Activated B cell treated with CpG ODN at 0.5 μM for 24 hours (primary cell): ENCODE data around the gene TOR4A. TPM values are rescaled to one million over a fixed set of nuclear protein-coding genes. Genes with fewer than 3 reads are reported as not detected.

ENCODE experiments used
- ATAC-seq: fragments of 200-7000 bp; cut with Tn5 transposase; one replicate; pipeline ENCODE4 v1.10.0; 2021; ENCODE audit warnings: low read depth, mild to moderate bottlenecking, moderate library complexity
- CTCF ChIA-PET: fragments of 350-600 bp; sonication (Branson Sonifier 250); formaldehyde crosslinking; loops from one replicate; lab custom pipeline; 2021; ENCODE audit warnings: antibody characterized with exemption; lab: Charles Lee
- POLR2A ChIA-PET: fragments of 350-600 bp; sonication (Branson Sonifier 250); formaldehyde crosslinking; loops from one replicate; lab custom pipeline; 2021; ENCODE audit warnings: antibody characterized with exemption; lab: Charles Lee
- DNase-seq: peaks from one replicate; pipeline ENCODE4 v3.0.0; 2022
- H3K27ac Mint-ChIP-seq: one replicate; pipeline ENCODE4 v1.8.0; 2020; ENCODE audit warnings: mixed read lengths
- H3K27me3 Mint-ChIP-seq: one replicate; pipeline ENCODE4 v1.8.0; 2021; ENCODE audit warnings: mixed read lengths
- H3K36me3 Mint-ChIP-seq: one replicate; pipeline ENCODE4 v1.8.0; 2021; ENCODE audit warnings: low read depth, mixed read lengths
- H3K4me1 Mint-ChIP-seq: one replicate; pipeline ENCODE4 v1.8.0; 2021; ENCODE audit warnings: mixed read lengths
- H3K4me3 Mint-ChIP-seq: one replicate; pipeline ENCODE4 v1.8.0; 2020; ENCODE audit warnings: mild to moderate bottlenecking, mixed read lengths
- H3K9me3 Mint-ChIP-seq: one replicate; pipeline ENCODE4 v1.8.0; 2020; ENCODE audit warnings: mixed read lengths
- CTCF ChIP-seq: fragments of 200-600 bp; IDR thresholded peaks from one replicate; pipeline ENCODE4 v1.8.0; 2022; ENCODE audit warnings: antibody characterized with exemption, mild to moderate bottlenecking
- intact Hi-C: fragments of 100-400 bp; cut with micrococcal nuclease; formaldehyde crosslinking; loops from one replicate; pipeline ENCODE4 v1.15.1; 2024
- total RNA-seq: library from RNA; stranded (reverse); gene quantifications from 2 replicates; pipeline ENCODE4 v1.2.3, GENCODE V29; 2022

TOR4A gene
- total RNA-seq, 1 donor from 2014 or later = 9.1 TPM

- ChIA-PET CTCF (no interaction called here), POLR2A (interaction anchor here (0.6 to 1.2 kb wide), 3 partner anchors 15 to 66 kb away, joined by 3 to 6 read pairs (median 3); partner anchors contain the start of gene TUBB4B)
- DNase-seq (no peak), ATAC-seq (no peak)
- H3K4me1 Mint-ChIP-seq = peaks cover 10% of the 10 kb centered on the region
- intact Hi-C loops = no loop called here
- H3K9me3 Mint-ChIP-seq = no peaks in the 10 kb centered on the region
- no peak for TF ChIP-seq CTCF
- no peak overlapping the region for H3K4me3 Mint-ChIP-seq
- H3K27ac Mint-ChIP-seq = no peak overlapping the region
- no peaks in the 10 kb centered on the region for H3K27me3 Mint-ChIP-seq
- no peaks in the 10 kb centered on the region for H3K36me3 Mint-ChIP-seq
Observed at GRCh38 chr9:137306066-137306849, 28.7 kb downstream of the TOR4A start.

- DNase-seq = no peak
- no peak for ATAC-seq
- Mint-ChIP-seq H3K27me3 (no peaks in the 10 kb centered on the region), H3K4me3 (no peak overlapping the region), H3K9me3 (no peaks in the 10 kb centered on the region), H3K27ac (no peak overlapping the region), H3K36me3 (no peaks in the 10 kb centered on the region), H3K4me1 (peaks cover 7% of the 10 kb centered on the region)
- no peak for TF ChIP-seq CTCF
- POLR2A ChIA-PET = interaction anchor here (0.6 to 1.2 kb wide), 3 partner anchors 14 to 66 kb away, joined by 3 to 6 read pairs (median 3); partner anchors contain the start of gene TUBB4B
- CTCF ChIA-PET = no interaction called here
- intact Hi-C loops = no loop called here
Observed at GRCh38 chr9:137306850-137307254, 29.3 kb downstream of the TOR4A start.

GRCh38 chr9:137307255-137308056 is 29.9 kb downstream of the TOR4A start:
- no peak for TF ChIP-seq CTCF
- ATAC-seq (no peak), DNase-seq (no peak)
- no peaks in the 10 kb centered on the region for H3K36me3 Mint-ChIP-seq
- H3K27me3 Mint-ChIP-seq = no peaks in the 10 kb centered on the region
- H3K27ac Mint-ChIP-seq = no peak overlapping the region
- H3K9me3 Mint-ChIP-seq = no peaks in the 10 kb centered on the region
- no peak overlapping the region for H3K4me3 Mint-ChIP-seq
- H3K4me1 Mint-ChIP-seq = peaks cover 7% of the 10 kb centered on the region
- intact Hi-C loops = no loop called here
- POLR2A ChIA-PET = interaction anchor here (0.5 to 1.2 kb wide), 3 partner anchors 14 to 67 kb away, joined by 3 to 4 read pairs (median 3); partner anchors contain the start of gene TUBB4B
- CTCF ChIA-PET = no interaction called here

- ChIA-PET POLR2A (no interaction called here), CTCF (no interaction called here)
- peaks cover 7% of the 10 kb centered on the region for H3K4me1 Mint-ChIP-seq
- no peak overlapping the region for H3K4me3 Mint-ChIP-seq
- intact Hi-C loops = no loop called here
- H3K9me3 Mint-ChIP-seq = no peaks in the 10 kb centered on the region
- H3K27ac Mint-ChIP-seq = no peak overlapping the region
- TF ChIP-seq CTCF = no peak
- H3K36me3 Mint-ChIP-seq = no peaks in the 10 kb centered on the region
- H3K27me3 Mint-ChIP-seq = no peaks in the 10 kb centered on the region
- DNase-seq = no peak
- no peak for ATAC-seq
Observed at GRCh38 chr9:137308057-137308619, 30.6 kb downstream of the TOR4A start.
